Heart right ventricle (tissue), 16 donors: Measurements from ENCODE around the gene ARCN1. TPM values are rescaled to one million over a fixed set of nuclear protein-coding genes. Genes with fewer than 3 reads are reported as not detected.

Experiments
- ATAC-seq, 8 donors: fragments of 200-7000 bp; cut with Tn5 transposase; one replicate each; pipeline ENCODE4 v1.9.1; 2020; ENCODE audit warnings: mild to moderate bottlenecking in 8 of 8, moderate library complexity in 8 of 8, moderate number of reproducible peaks in 1 of 8
- DNase-seq, 2 donors: peaks; one replicate each; pipeline ENCODE4 v3.0.0-alpha.2; 2020
- H3K27ac ChIP-seq, 10 donors: fragments of 200-600 bp; sonication (generic) in 2 of 10; one replicate each; pipeline versions ENCODE4 v1.5.0 to v1.8.0; 2020 to 2022; ENCODE audit warnings: mild to moderate bottlenecking in 3 of 10
- H3K27me3 ChIP-seq, 7 donors: fragments of 200-600 bp; one replicate each; pipeline ENCODE4 v1.8.0; 2021 to 2022; ENCODE audit warnings: mild to moderate bottlenecking in 2 of 7
- H3K36me3 ChIP-seq, 9 donors: fragments of 200-600 bp; sonication (generic) in 1 of 9; one replicate each; pipeline versions ENCODE4 v1.5.0 to v1.8.0; 2020 to 2022; ENCODE audit warnings: mild to moderate bottlenecking in 2 of 9
- H3K4me1 ChIP-seq, 9 donors: fragments of 200-600 bp; sonication (generic) in 1 of 9; one replicate each; pipeline versions ENCODE4 v1.5.0 to v1.8.0; 2020 to 2022; ENCODE audit warnings: mild to moderate bottlenecking in 4 of 9
- H3K4me3 ChIP-seq, 10 donors: fragments of 200-600 bp; sonication (generic) in 2 of 10; one replicate each; pipeline versions ENCODE4 v1.5.0 to v1.8.0; 2020 to 2022; ENCODE audit warnings: mild to moderate bottlenecking in 7 of 10, moderate library complexity in 2 of 10
- H3K9me3 ChIP-seq, 11 donors: fragments of 200-600 bp in 10 of 11; sonication (generic) in 2 of 11; one replicate each; pipeline versions ENCODE4 v1.5.0 to v1.8.0; 2013 to 2022; ENCODE audit warnings: mild to moderate bottlenecking in 2 of 11, control low read depth in 1 of 11, moderate library complexity in 1 of 11
- WGBS, 2 donors: extraction: QIAGEN DNeasy Blood & Tissue Kit; methylation state at CpG; one replicate each; pipeline ENCODE4 v1.1.7; 2013; ENCODE audit warnings: inconsistent platforms in 1 of 2; 5-methylcytosine and 5-hydroxymethylcytosine counted together
- intact Hi-C, 10 donors: fragments of 100-400 bp; cut with DNase I; formaldehyde crosslinking; loops; one replicate each; pipeline versions ENCODE4 v1.11.1 to v1.14.2; 2022
- polyA plus RNA-seq, 2 donors: library from polyadenylated mRNA; stranded (reverse); fragments of 200-250 nt; gene quantifications; one replicate each; pipeline ENCODE4 v1.2.3, GENCODE V29; 2013
- total RNA-seq, 10 donors: library from RNA; stranded (reverse); fragmentation: NEBNext Ultra II Directional in 3 of 10; extraction: Animal tissue kit (Norgen Biotek cat#: 25700) in 3 of 10; gene quantifications; one replicate each; pipeline versions ENCODE4 v1.2.1 to v1.2.4, GENCODE V29; 2021 to 2023
- TF ChIP-seq, protein P1 (sequence below), 9 donors: fragments of 200-600 bp; sonication (generic) in 2 of 9; IDR thresholded peaks; one replicate each; pipeline versions ENCODE4 v1.5.0 to v1.8.0; 2021 to 2022; ENCODE audit warnings: antibody characterized with exemption in 9 of 9, mild to moderate bottlenecking in 5 of 9, moderate library complexity in 1 of 9
- donor health status: Arrhythmogenic right ventricular cardiomyopathy.
- donor health status: ischemic (EF 13 %, LVEDD 7.1; RV severe dilation, severe dysfunction).
- donor health status: healthy with polysubstance abuse.
- donor health status: DM: no; HTN: yes; CAD: no.
- donor health status: DM: no; HTN: no; CAD: no.
- donor health status: ischemic (EF 25% LVEDD 6.9; RV normal size, moderate dysfunction).
- donor health status: ischemic (EF 25% LVEDD 5.7; RV mildly dilated, moderate dysfunction).
- donor health status: healthy.
- donor health status: DM: yes; HTN: yes; CAD: no.
- donor health status: Ischemic cardiomyopathy.
- donor health status: ischemic (EF 35%, LVEDD 5.7; RV mildly dilated, moderate dysfunction).
- donor health status: nonischemic (EF 11% LVEDD 7.7; RV severe dilation, severe dysfunction).
- donor health status: DM: yes; HTN: yes; CAD: no.
- donor health status: PGD.
- donor health status: ischemic (EF 29% LVEDD 5.4; RV normal size, mild dysfunction).
- donor health status: nonischemic (EF 23%, LVEDD 6.1; RV moderate dilation, normal function).

Gene ARCN1
- total and polyA plus RNA-seq, 12 donors = 48.8 to 122 (median 94.5) TPM

DNA sequence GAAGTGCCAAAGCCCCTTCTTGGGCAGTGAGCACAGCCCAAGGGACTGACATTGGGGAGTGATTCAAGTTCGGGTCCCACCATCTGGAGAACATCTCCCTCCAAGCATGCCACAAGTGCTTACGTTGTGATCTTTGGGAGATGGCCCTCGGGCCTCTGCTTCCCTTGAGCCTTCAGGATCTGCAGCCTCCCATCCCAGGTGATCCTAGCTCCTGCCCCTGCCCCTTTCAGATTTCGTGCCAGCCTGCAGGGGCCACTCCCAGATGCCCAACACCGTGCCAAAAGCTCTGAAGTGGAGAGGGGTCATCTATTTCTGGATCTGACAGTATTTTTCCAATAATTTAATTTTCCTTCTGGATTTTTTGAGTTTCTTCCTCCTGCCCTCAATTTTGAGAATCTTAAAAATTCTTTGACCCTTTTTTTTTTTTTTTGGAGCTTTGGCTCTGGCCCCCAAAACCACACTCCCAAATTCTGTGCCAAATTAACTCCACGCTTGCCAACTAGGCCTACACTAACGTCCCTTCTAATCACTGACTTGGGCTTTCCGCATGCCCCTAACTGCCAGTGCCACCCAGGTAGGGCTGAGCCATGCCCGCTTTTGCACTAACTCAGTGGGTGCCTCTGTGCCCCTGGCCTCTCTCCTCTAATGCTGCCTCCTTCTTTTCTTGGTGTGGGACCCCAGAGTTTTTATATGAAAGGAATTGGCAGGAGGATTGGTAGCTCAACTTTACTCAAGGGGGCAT lies 60.5 kb downstream of the ARCN1 start:
- Histone ChIP-seq H3K4me3 (no peak overlapping the region), H3K4me1 (peaks cover 43 to 100% (median 74%) of the 10 kb centered on the region in 9 donors), H3K27ac (peak overlapping the region in 6 of 10 donors; percentile 7 to 75 (median 55)), H3K36me3 (peaks cover 5 to 100% (median 68%) of the 10 kb centered on the region in 9 donors), H3K27me3 (no peaks in the 10 kb centered on the region), H3K9me3 (no peaks in the 10 kb centered on the region)
- WGBS, 2 donors = 77% methylated on average over 9 of the region's 9 CpGs
- TF ChIP-seq, protein P1, sequence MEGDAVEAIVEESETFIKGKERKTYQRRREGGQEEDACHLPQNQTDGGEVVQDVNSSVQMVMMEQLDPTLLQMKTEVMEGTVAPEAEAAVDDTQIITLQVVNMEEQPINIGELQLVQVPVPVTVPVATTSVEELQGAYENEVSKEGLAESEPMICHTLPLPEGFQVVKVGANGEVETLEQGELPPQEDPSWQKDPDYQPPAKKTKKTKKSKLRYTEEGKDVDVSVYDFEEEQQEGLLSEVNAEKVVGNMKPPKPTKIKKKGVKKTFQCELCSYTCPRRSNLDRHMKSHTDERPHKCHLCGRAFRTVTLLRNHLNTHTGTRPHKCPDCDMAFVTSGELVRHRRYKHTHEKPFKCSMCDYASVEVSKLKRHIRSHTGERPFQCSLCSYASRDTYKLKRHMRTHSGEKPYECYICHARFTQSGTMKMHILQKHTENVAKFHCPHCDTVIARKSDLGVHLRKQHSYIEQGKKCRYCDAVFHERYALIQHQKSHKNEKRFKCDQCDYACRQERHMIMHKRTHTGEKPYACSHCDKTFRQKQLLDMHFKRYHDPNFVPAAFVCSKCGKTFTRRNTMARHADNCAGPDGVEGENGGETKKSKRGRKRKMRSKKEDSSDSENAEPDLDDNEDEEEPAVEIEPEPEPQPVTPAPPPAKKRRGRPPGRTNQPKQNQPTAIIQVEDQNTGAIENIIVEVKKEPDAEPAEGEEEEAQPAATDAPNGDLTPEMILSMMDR (IDR thresholded peaks at IDR 0.05) = no peak
- ATAC-seq = no peak
- DNase-seq = no peak
- intact Hi-C loops = no loop called here

GRCh38 chr11:118633319-118633690 lies 61.1 kb downstream of the ARCN1 start:
- Histone ChIP-seq H3K9me3 (no peaks in the 10 kb centered on the region), H3K4me1 (peaks cover 37 to 99% (median 69%) of the 10 kb centered on the region in 9 donors), H3K27me3 (no peaks in the 10 kb centered on the region), H3K36me3 (peaks cover 5 to 100% (median 65%) of the 10 kb centered on the region in 9 donors), H3K27ac (peak overlapping the region in 5 of 10 donors; percentile 25 to 75 (median 69)), H3K4me3 (no peak overlapping the region)
- DNase-seq (no peak), ATAC-seq (no peak)
- TF ChIP-seq, protein P1 (IDR thresholded peaks at IDR 0.05) = no peak
- intact Hi-C loops = no loop called here
- 92 to 100% methylated on average over 1 of the region's 1 CpG for WGBS, 2 donors

DNA sequence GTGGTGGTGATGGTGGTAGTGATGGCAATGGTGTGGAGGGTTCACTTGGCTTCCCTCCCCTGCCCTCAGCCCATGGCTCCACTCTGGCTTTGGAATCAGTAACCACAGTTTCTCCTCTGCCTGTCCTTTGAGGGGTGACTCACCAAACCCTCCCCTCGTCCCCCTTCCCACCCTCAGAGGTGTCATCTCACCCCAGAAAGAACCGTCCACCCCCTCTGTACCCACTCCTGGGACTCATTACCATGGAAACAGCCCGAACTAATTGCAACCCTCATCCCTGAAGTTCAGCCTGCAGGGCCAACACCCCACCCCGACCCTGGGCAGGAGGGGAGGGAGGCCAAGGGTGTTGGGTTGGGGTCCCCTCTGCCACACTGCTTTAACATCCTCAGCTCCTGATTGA lies 61.8 kb downstream of the ARCN1 start:
- ATAC-seq (peak in 4 of 8 donors; percentile 1 to 6 (median 4)), DNase-seq (no peak)
- Histone ChIP-seq H3K36me3 (peaks cover 5 to 100% (median 65%) of the 10 kb centered on the region in 9 donors), H3K27me3 (no peaks in the 10 kb centered on the region), H3K4me1 (peaks cover 32 to 95% (median 63%) of the 10 kb centered on the region in 9 donors), H3K27ac (peak overlapping the region in 9 of 10 donors; percentile 25 to 75 (median 64)), H3K4me3 (no peak overlapping the region), H3K9me3 (no peaks in the 10 kb centered on the region)
- TF ChIP-seq, protein P1 (IDR thresholded peaks at IDR 0.05) = no peak
- WGBS, 2 donors = 50 to 51% methylated on average over 4 of the region's 4 CpGs
- intact Hi-C loops = no loop called here

DNA sequence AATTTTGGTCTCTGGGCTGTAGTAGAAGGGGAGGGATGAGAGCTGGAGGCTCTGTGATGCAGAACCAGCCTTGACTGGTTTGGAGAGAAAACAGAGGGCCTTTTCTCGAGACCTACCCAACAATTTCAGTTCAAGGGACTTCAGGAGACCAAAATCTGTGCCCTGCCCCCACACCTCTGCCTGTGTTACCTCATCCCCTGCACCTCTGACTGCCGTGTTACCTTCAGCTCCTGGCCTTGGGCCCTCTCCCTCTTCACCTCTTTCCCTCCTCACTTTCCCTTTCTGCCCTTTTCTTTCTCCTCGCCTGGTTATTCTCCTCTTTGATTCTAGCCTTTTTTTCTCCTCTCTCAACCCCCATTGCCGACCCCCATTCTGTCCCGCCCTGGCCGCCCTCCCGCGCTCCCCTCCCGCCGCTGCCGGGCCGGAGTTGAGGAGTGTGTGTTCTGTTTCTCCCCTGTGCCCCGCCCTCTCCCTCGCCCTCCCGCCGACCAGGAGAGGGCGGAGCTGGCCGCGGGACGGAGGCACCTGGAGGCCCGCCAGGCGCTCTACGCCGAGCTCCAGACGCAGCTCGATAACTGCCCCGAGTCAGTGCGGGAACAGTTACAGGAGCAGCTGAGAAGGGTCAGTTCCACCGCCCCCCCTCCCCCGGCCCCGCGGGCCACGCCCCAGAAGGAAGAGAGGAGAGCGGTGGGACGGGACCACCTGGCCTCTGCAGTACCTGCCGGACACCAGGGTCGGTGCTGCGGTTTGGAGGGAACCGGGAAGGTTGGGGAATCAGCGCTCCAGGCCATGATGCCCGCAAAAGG lies 62.4 kb downstream of the ARCN1 start:
- Histone ChIP-seq H3K36me3 (peaks cover 5 to 100% (median 65%) of the 10 kb centered on the region in 9 donors), H3K4me3 (peak overlapping the region in 5 of 10 donors; percentile 7 to 32 (median 15)), H3K9me3 (no peaks in the 10 kb centered on the region), H3K4me1 (peaks cover 28 to 95% (median 60%) of the 10 kb centered on the region in 9 donors), H3K27ac (peak overlapping the region in 9 of 10 donors; percentile 8 to 75 (median 64)), H3K27me3 (no peaks in the 10 kb centered on the region)
- TF ChIP-seq, protein P1 (IDR thresholded peaks at IDR 0.05) = peak in 5 of 9 donors; percentile 10 to 42 (median 41)
- intact Hi-C loops = no loop called here
- DNase-seq (peak; percentile 78 to 83), ATAC-seq (peak; percentile 76 to 88 (median 86))
- WGBS, 2 donors = 21 to 24% methylated on average over 40 to 41 of the region's 41 CpGs
